Inflammatory macrophage treated with lipopolysaccharide for 4 hours (primary cell): ENCODE data around the gene ARSB.

ENCODE experiments used
- DNase-seq: peaks from one replicate; pipeline ENCODE4 v3.0.0-alpha.2; 2020

The ARSB gene

DNA sequence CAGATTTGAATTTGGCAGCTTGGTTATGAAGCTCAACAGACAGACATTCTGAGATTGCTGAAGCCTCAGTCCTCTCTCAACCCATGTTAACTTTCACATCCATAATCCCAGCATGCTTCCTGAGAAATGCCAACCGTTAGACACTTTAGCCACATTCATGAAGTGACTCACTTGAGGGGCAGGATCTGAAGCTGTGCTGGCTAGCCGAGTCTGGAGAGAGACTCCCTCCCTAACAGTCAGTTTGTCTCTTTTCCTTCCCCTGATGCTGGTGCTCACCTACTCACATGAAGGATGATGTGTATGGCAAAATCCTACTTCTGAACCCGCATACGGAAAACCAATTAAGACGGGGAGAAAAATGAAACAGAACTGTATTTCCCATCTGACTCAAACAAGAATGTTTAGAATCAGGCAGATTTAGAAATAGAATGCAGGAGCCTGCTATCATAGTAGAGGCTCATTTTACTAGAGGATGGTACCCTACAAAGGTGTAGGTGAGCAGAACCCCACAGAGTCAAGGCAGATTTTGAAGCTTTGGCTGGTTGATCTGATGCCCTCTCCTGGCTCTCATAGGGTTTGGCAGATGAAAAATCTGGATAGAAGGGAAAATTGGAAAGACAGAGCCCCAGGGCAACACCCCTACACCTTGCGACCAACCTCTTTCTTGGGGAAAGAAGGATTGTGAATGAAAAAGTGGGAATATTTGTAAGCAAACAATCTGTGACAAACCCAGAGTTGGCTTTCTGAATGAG is 185.7 kb downstream of the ARSB start:
- no peak for DNase-seq

DNA sequence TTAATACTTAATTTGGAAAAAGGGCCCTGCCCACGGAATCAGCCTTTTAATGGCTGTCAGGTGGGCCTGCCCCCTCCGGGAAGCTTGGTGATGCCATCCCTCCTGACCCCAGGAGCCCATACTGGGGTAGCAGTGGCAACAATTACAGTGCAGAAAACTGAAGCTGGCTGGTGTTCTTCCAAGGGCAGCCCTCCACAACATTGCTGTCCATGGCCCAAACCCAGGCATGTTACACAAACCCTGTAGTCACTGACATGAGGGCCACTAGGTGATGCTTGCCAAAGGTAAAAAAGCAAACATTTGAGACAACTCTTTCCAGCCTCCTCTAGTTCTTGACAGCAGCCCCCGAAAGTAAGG is 186.5 kb downstream of the ARSB start:
- no peak for DNase-seq

DNA sequence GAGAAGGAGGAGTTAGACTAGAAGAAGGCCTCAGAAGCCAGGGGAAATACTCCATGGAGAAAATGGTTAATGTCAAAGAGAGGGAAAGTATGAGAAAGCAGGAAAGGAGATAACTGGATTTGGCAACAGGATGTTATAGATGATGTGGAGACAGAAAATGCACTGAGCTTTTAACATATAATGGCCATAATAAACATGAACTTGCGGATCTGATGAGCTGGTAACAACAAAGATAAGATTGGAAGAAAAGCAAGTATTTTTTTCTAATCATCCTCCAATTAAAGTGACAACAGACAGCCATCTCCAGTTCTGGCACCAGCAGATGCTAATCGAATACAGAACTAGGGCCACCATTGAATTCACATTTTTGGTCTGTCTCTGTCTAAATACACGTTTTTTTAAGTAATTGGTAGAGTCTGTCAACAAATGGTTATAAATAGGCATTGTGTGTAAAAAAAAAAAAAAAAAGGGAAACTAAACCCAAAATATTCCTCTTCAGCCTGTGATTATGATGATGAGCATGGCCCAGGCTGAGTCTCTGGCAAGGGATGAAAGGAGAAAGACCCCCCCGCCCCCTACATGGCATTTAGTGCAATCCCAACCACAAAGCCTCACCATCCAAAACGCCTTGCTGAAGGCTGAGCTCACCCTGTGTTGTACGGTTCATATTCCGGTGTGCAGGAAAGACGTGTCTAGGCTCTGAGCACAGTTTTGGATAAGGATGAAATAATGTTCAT is 187.0 kb downstream of the ARSB start:
- no peak for DNase-seq

- DNase-seq, result no peak
Measured at GRCh38 chr5:78795757-78796156, 189.4 kb downstream of the ARSB start.

- no peak for DNase-seq
Measured at GRCh38 chr5:78794693-78795215, 190.4 kb downstream of the ARSB start.

DNA sequence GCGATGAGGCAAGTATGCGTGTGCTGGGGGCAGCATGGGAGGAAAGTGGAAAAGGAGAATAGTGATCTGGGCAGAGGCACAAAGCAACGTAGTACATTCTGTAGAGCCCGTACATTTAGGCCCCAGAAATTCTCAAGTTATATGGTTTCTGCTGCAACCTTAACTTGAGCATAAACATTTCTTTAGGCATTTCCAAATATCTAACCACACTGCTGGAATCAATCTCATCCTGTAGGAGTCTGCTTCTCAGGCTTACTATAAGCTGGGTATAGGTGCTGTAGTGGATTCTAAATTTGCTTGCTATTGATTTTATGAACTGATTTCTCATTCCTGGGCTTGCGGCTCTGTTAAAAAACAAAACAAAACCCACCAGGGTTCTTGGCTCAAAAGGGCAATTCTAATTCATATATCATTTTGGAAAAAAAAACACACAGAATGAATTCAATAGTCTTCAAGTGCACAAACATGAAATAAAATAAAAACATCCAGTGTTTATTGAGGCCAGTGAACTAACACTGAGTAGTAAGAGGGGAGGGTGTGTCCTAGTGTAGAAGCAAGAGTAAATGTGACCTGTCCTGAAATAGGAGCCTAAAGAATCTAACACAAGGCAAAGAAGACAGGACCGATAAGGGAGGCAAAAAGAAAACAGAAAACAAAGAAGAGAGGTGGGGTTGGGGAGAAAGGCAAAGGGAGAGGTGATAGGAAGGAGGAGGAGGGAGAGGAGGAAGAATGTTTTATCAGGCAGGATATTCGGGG is 191.0 kb downstream of the ARSB start:
- no peak for DNase-seq

DNA sequence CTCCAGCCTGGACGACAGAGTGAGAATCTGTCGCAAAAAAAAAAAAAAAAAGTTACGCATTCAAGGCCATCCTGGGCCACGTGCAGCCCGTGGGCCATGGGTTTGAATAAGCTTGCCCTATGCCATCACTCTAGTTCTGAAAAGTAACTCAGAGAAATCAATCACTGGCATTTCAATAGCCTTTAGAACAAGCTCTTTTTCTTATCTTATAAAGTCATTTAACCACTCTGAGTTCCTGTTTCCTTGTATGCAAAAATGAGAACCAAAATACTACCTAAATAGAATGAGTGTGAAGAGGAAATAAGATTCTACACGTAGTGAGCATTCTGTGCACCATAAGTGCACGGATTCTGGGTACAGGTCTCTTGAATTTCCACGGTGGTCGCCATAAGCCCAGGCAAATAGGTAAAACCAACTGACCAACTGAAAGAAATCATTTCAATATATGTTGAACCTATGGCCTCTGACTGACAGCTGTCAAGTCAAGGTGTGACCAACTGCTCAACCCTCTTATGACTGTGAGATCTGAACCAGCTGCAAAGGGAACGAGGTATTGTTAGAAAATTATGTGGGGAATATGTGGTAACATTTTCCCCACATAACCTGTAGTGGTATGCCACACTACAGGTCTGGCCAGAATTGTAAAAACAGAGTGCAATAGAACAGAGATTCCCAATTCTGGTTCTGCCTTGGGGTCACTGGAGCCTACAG is 192.6 kb downstream of the ARSB start:
- no peak for DNase-seq

- DNase-seq, result no peak
Measured at GRCh38 chr5:78791501-78792100, 193.5 kb downstream of the ARSB start.

- DNase-seq, result peak; percentile 53
Measured at GRCh38 chr5:78787783-78788182, 197.3 kb downstream of the ARSB start.

DNA sequence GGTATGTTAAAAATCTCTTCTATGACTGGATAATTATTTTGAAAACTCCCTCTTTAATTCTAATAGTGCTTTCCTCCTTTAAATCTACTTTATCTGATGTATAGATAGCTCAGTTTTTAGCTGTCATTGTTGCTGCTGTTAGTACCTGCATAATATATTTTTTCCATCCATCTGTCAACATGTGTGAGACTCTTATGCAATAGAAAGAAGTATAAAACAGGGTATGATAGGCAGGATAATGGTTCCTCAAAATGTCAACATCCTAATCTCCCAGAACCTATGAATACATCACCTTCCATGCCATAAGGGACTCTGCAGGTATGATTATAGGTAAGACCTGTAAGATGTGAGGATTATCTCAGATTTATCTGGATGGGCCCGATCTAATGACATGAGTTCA is 199.7 kb downstream of the ARSB start:
- DNase-seq, result no peak

DNA sequence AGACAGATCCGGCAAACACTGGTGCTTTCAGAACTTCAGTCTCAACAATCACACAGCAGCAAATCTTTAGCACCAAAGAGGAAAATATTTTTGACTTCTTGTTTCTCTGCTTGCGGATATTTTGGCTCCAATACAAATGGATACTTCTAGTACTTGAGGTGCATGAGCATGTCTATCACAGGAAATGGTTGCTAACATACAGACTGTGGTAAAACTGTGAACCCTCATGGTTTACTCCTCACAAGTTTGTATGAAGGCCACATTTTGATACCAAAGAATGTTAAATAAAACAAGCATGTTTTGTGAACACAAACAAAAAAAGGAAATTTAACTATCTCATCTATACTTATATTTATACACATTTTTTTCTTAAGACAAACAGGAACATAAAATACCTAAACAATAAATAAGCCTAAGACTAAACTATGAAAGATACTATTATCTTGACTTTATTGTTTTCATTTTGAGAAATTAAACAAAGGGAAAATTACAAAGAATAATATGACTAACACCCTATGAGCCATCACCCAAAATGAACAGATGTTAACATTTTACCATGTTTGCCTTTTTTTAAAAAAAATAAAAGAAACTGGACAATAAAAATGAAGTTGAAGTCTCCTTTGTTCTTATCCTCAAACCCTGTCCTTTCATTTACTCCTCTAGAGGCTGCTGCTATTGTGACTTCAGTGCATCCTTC is 201.5 kb downstream of the ARSB start:
- DNase-seq, result no peak

DNA sequence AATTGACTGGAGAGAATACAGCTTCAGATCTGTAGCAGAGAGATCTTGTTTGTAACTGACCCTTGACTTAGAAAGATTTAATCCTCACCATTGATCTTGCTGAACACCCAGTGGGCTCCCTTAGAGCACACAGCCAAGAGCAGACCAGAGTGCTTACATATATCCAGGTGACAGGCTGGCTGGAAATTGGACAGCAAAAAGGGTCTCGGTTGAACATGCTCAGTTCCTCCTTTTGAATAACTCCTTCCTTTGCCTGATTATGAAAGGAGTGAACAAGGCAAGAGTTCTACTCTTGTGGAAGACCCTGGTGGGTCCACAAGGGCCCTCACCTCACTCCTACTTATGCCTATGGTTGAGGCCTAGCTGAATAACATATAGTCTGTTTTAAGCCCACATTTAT is 202.4 kb downstream of the ARSB start:
- DNase-seq, result no peak

- no peak for DNase-seq
Measured at GRCh38 chr5:78781611-78782286, 203.4 kb downstream of the ARSB start.

GRCh38 chr5:78779771-78780616 is 205.1 kb downstream of the ARSB start:
- DNase-seq, result no peak

DNA sequence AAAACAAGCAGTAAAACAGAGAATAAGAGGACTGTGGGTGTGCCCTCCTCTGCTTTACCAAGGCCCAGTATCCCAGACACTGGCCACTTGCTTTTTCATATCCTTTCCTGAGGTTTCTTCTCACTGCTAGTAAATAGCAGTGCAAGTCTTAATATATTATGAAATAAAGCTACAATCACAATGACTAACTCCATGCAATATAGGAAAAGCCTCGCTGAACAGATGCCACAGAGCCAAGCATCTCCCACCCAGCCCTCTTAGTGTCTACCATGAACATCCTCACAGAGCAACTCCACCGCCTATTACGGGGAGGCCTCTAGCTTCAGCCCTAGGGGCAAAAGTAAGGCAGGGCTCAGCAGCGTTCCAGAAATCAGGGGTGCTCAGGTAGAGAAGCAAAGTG is 205.8 kb downstream of the ARSB start:
- no peak for DNase-seq

GRCh38 chr5:78778538-78778937 is 206.6 kb downstream of the ARSB start:
- no peak for DNase-seq

GRCh38 chr5:78777901-78778300 is 207.2 kb downstream of the ARSB start:
- DNase-seq, result no peak

GRCh38 chr5:78776637-78777036 is 208.5 kb downstream of the ARSB start:
- no peak for DNase-seq

- no peak for DNase-seq
Measured at GRCh38 chr5:78773655-78774054, 211.5 kb downstream of the ARSB start.
